D721Med (cell line): ENCODE results near the gene SIAH1.
"Not testable (repeated sequence)": the region's sequence is repeated elsewhere in the genome, so short reads cannot be mapped to it uniquely, and the experiment has no call there.

Experiments
- DNase-seq: peaks from one replicate; pipeline ENCODE4 v3.0.0; 2011; ENCODE audit warnings: low spot score; ENCODE audit not compliant: insufficient read length
- FAIRE-seq: peaks from 2 replicates; lab custom pipeline; 2011; peaks lifted over from hg19 to GRCh38; lab: Jason Lieb, UNC
- TF ChIP-seq, protein P1 (sequence below): IDR thresholded peaks from 2 replicates; pipeline ENCODE4 v1.5.1; 2012; ENCODE audit warnings: mild to moderate bottlenecking, control low read depth; ENCODE audit not compliant: insufficient read depth; ENCODE audit errors: missing control alignments

Gene SIAH1

DNA sequence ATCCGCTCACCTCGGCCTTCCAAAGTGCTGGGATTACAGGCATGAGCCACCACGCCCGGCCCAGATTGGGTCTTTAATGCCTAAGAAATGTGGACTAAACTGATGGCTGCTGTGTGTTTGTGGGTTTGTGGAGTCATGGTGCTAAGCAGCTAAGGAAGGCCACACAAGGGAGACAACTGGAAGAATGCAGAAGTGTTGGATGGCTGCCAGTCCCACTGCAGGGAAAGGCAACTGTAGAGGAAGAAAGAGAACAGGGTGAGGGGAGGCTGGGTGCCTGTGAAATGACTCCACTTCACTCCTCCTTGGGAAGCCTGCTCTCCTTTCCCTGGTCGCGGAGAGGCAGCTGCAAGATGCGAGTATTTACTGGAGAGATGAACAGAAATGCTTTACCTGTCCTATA, 23.5 kb upstream of the SIAH1 start:
- no peak for FAIRE-seq
- no peak for DNase-seq
- TF ChIP-seq, protein P1, sequence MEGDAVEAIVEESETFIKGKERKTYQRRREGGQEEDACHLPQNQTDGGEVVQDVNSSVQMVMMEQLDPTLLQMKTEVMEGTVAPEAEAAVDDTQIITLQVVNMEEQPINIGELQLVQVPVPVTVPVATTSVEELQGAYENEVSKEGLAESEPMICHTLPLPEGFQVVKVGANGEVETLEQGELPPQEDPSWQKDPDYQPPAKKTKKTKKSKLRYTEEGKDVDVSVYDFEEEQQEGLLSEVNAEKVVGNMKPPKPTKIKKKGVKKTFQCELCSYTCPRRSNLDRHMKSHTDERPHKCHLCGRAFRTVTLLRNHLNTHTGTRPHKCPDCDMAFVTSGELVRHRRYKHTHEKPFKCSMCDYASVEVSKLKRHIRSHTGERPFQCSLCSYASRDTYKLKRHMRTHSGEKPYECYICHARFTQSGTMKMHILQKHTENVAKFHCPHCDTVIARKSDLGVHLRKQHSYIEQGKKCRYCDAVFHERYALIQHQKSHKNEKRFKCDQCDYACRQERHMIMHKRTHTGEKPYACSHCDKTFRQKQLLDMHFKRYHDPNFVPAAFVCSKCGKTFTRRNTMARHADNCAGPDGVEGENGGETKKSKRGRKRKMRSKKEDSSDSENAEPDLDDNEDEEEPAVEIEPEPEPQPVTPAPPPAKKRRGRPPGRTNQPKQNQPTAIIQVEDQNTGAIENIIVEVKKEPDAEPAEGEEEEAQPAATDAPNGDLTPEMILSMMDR = no peak

GRCh38 chr16:48405907-48406306, 20.7 kb upstream of the SIAH1 start:
- TF ChIP-seq, protein P1 = no peak
- DNase-seq (no peak), FAIRE-seq (no peak)

GRCh38 chr16:48405153-48405552, 19.9 kb upstream of the SIAH1 start:
- DNase-seq (no peak), FAIRE-seq (no peak)

GRCh38 chr16:48402547-48402946, 17.3 kb upstream of the SIAH1 start:
- not testable (repeated sequence) for FAIRE-seq, DNase-seq

More at GRCh38 chr16:48405153-48405552, 19.9 kb upstream of the SIAH1 start:
- TF ChIP-seq, protein P1 = no peak

- TF ChIP-seq, protein P1 = no peak
- no peak for FAIRE-seq
- no peak for DNase-seq
These were observed 10.2 kb upstream of the SIAH1 start for GRCh38 chr16:48395375-48395774.

- TF ChIP-seq, protein P1 = no peak
- DNase-seq = no peak
- no peak for FAIRE-seq
These were observed 9.1 kb upstream of the SIAH1 start for GRCh38 chr16:48394355-48394703.

GRCh38 chr16:48393485-48394354, 8.5 kb upstream of the SIAH1 start:
- DNase-seq (no peak), FAIRE-seq (no peak)
- TF ChIP-seq, protein P1 = no peak
